Measurements from ENCODE around the gene PSTK. TPM values are rescaled to one million over a fixed set of nuclear protein-coding genes. Genes with fewer than 3 reads are reported as not detected.

Gene PSTK
- total RNA-seq, 1 donor from 2014 or later, result 5.3 TPM

GRCh38 chr10:122998360-122998917 is 18.2 kb downstream of the PSTK start:
- Mint-ChIP-seq H3K36me3 (ENCODE audit: low read depth) (peaks cover 56% of the 10 kb centered on the region), H3K27me3 (no peaks in the 10 kb centered on the region), H3K9me3 (no peaks in the 10 kb centered on the region), H3K4me1 (peaks cover 16% of the 10 kb centered on the region), H3K4me3 (no peak overlapping the region), H3K27ac (no peak overlapping the region)
- CTCF ChIA-PET, result no interaction called here
- DNase-seq (no peak), ATAC-seq (ENCODE audit: low read depth) (no peak)
- intact Hi-C loops (cut with micrococcal nuclease), result no loop called here
- no peak for TF ChIP-seq CTCF (IDR thresholded peaks at IDR 0.05)
- POLR2A ChIA-PET, result interaction anchor here (1.3 to 1.5 kb wide), 2 partner anchors 10 to 44 kb away, joined by 4 to 5 read pairs; partner anchors contain the start of genes C10orf88 and IKZF5

GRCh38 chr10:122998934-122999333 is 18.7 kb downstream of the PSTK start:
- no peaks in the 10 kb centered on the region for H3K27me3 Mint-ChIP-seq
- H3K27ac Mint-ChIP-seq, result no peak overlapping the region
- H3K36me3 Mint-ChIP-seq (ENCODE audit: low read depth), result peaks cover 52% of the 10 kb centered on the region
- H3K9me3 Mint-ChIP-seq, result no peaks in the 10 kb centered on the region
- no peak for ATAC-seq (ENCODE audit: low read depth)
- no peak overlapping the region for H3K4me3 Mint-ChIP-seq
- H3K4me1 Mint-ChIP-seq, result peaks cover 16% of the 10 kb centered on the region
- DNase-seq, result no peak
- ChIA-PET POLR2A (interaction anchor here (1.5 kb wide), 1 partner anchor 45 kb away, joined by 4 read pairs; the partner anchor contains the start of gene C10orf88), CTCF (no interaction called here)
- intact Hi-C loops (cut with micrococcal nuclease), result no loop called here
- no peak for TF ChIP-seq CTCF (IDR thresholded peaks at IDR 0.05)

DNA sequence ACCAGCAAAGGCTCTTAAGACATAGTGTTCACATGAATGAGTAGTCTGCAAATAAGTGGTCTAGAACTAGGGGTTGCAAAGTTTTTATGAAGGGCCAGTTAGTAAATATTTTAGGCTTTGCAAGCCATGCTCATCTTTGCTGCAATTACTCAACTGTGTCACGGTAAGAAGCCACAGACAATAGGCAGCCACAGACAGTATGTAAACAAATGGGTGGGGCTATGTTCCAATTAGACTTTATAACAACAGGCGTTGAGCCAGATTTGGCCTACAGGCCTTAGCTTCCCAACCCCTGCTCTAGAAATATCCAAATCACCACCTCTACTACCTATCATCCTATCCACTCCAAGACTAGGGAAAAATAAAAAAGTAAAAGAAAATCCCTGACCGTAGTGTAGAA is 19.1 kb downstream of the PSTK start:
- POLR2A ChIA-PET, result interaction anchor here (1.5 kb wide), 1 partner anchor 45 kb away, joined by 4 read pairs; the partner anchor contains the start of gene C10orf88
- ATAC-seq (ENCODE audit: low read depth), result no peak
- no peak for DNase-seq
- no peak for TF ChIP-seq CTCF (IDR thresholded peaks at IDR 0.05)
- H3K9me3 Mint-ChIP-seq, result no peaks in the 10 kb centered on the region
- CTCF ChIA-PET, result no interaction called here
- H3K27ac Mint-ChIP-seq, result no peak overlapping the region
- H3K4me3 Mint-ChIP-seq, result no peak overlapping the region
- intact Hi-C loops (cut with micrococcal nuclease), result no loop called here
- H3K27me3 Mint-ChIP-seq, result no peaks in the 10 kb centered on the region
- H3K36me3 Mint-ChIP-seq (ENCODE audit: low read depth), result peaks cover 48% of the 10 kb centered on the region
- H3K4me1 Mint-ChIP-seq, result peaks cover 16% of the 10 kb centered on the region

DNA sequence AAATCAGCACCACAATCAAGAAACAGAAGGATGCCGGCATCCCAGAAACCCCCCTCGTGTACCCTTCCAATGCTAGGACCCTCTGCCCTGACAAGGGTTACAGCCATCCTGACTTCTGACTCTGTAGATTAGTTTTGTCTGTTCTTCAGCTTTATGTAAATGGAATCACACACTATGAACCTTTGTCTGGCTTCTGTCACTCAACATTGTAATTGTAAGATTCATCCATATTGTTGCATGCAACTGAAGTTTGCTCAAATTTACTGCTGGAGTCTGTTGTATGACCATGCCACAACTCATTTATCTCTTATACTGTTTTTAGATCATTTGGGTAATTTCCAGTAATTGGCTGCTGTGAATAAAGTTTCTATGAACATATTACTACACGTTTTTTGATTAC is 20.0 kb downstream of the PSTK start:
- Mint-ChIP-seq H3K27me3 (no peaks in the 10 kb centered on the region), H3K9me3 (no peaks in the 10 kb centered on the region), H3K36me3 (ENCODE audit: low read depth) (peaks cover 42% of the 10 kb centered on the region), H3K4me1 (peaks cover 21% of the 10 kb centered on the region), H3K4me3 (no peak overlapping the region), H3K27ac (no peak overlapping the region)
- POLR2A ChIA-PET, result no interaction called here
- intact Hi-C loops (cut with micrococcal nuclease), result loop anchor here (10.0 kb wide), 1 partner anchor 1795 kb away; the partner anchor contains the start of gene EEF1AKMT2
- ATAC-seq (ENCODE audit: low read depth) (no peak), DNase-seq (no peak)
- TF ChIP-seq CTCF (IDR thresholded peaks at IDR 0.05), result no peak
- CTCF ChIA-PET, result no interaction called here

DNA sequence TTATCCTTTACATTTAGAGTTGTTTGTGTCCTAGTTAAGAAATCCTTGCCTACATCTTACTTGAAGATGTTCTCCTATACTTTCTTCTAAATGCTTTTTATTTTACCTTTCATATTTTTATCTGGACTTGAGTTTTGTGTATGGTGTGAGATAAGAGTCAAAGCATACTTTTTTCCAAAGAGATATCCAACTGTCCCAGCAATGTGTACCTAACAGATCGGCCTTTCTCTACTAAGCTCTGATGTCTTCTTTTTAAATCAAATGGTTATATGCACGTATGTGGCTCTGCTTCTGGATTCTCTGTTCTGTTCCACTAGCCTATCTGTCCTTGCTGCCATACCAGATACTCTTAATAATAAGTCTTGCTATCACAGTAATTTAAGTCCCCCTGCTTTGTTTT is 21.2 kb downstream of the PSTK start:
- ChIA-PET POLR2A (no interaction called here), CTCF (no interaction called here)
- DNase-seq (no peak), ATAC-seq (ENCODE audit: low read depth) (no peak)
- no peak overlapping the region for H3K27ac Mint-ChIP-seq
- H3K36me3 Mint-ChIP-seq (ENCODE audit: low read depth), result peaks cover 40% of the 10 kb centered on the region
- no peak for TF ChIP-seq CTCF (IDR thresholded peaks at IDR 0.05)
- H3K27me3 Mint-ChIP-seq, result no peaks in the 10 kb centered on the region
- no peaks in the 10 kb centered on the region for H3K9me3 Mint-ChIP-seq
- H3K4me1 Mint-ChIP-seq, result peaks cover 30% of the 10 kb centered on the region
- H3K4me3 Mint-ChIP-seq, result no peak overlapping the region
- intact Hi-C loops (cut with micrococcal nuclease), result loop anchor here (10.0 kb wide), 1 partner anchor 1793 kb away; the partner anchor contains the start of gene EEF1AKMT2

All from activated B cell treated with CpG ODN at 0.5 μM for 24 hours (primary cell).